HG03108 (cell line): ENCODE results near the gene KCNK7.
A peak's percentile ranks its signal among the peaks of the same experiment; 100 is the strongest.

Experiments
- ATAC-seq: cut with Tn5 transposase; IDR thresholded peaks from one replicate; pipeline ENCODE4 v1.9.1; 2021; ENCODE audit warnings: moderate library complexity; ENCODE audit not compliant: unreplicated experiment

The KCNK7 gene

DNA sequence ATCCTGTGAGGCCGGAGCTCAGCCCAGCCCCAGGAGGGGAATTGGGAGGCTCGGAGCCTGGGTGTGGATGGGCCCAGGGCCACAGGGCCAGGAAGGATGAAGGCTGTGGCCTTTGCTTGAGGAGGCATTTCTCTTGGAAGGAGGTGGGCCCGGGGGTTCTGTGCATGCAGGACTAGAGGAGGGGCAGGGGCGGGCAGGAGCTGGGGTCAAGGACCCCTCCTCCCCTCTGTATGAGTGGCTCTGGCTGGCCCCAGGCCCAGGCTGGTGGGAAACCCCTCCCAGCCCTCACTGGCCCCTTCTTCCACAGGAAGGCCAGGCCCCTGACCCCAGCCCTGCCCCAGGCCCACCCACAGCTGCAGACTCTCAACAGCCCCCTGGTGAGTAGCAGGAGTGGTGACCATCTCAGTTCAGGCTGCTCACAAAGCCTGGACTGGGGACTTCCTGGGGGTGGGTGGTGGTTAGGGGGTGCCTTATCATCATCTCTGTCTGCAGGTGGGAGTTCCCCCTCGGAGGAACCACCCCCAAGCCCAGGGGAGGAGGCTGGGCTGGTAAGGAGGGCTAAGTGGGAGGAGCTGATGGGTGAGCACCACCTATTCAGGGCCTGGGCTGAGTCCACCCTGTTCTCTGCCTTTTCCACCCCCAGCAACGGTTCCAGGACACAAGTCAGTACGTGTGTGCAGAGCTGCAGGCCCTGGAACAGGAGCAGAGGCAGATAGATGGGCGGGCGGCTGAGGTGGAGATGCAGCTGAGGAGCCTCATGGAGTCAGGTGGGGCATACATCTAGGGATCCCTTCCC lies 6.0 kb downstream of the KCNK7 start:
- no peak for ATAC-seq

DNA sequence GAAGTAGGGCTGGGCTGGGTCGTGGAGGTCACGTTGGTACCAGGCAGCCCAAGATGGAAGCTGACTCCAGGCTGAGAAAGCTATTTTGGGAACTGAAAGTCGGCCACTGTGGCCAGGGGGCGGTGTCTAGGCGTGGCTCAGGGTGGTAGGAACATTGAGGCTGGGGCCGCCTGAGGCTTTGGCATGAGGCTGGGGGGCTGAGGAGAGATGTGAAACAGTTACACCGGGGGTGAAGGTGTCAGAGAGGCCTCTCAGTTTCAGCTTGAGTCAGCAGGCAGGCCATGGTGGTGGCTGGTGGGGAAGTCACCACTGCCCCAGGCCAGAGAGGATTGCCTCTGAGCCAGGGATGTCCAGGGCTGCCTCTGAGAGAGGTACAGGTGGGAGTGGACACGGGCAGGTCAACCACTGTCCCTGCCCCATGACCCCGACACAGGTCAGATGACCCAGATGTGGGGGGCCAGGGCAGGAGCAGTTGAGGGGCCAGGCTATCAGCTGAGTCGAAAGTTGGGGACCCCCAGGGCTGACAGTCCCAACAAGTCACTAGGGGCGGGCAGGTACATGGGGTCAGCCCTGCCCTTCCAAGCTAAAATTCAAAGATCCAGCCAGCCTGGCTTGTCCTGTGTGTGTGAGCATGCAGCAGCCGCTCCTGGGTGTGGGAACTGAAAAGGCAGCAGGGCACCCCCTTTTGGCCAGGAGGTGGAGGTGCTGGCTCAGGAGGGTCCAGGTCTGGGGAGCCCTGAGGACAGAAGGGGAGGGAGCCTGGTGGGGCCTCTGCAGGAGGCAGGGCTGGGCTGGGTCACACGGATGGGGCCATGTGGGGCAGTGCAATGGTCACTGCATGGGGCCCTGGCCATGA lies 7.2 kb downstream of the KCNK7 start:
- peak; percentile 79 for ATAC-seq

DNA sequence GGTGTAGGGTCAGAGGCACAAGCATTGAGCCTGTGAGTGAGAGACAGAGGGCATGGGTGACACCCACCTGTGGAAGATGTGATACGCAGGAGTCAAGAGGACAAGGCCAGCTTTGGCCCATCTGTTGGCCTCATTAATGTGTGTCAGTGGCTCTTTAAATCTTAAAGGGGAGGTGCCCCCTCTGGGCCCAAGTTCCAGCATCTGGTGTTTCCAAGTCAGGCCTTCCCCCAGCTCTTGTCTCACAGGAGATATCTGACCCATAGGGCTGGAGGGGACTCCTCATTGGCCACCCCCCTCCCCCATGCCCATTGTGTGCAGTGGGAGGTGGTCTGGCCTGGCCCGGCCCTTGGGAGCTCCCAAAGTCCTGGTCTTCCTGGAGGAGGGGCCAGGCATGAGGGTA lies 8.9 kb downstream of the KCNK7 start:
- no peak for ATAC-seq

DNA sequence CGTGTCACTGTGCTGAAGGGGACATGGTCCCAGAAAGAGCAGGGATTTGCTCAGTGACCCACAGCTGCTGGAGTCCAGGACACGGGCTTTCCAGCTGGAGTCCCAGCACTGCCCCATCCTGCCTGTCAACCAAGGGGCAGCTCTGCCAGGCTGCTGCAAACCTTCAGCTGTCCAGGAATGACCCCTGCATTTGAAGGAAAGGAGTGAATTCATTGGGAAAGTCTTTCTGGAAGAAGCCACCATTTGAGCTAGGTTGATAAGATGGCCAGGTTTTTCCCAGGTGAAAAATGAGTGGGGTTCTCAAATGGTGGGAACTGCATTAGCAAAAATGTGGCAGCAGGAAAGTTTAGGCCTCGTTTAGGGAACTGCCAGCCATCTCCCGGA lies 9.4 kb downstream of the KCNK7 start:
- no peak for ATAC-seq

DNA sequence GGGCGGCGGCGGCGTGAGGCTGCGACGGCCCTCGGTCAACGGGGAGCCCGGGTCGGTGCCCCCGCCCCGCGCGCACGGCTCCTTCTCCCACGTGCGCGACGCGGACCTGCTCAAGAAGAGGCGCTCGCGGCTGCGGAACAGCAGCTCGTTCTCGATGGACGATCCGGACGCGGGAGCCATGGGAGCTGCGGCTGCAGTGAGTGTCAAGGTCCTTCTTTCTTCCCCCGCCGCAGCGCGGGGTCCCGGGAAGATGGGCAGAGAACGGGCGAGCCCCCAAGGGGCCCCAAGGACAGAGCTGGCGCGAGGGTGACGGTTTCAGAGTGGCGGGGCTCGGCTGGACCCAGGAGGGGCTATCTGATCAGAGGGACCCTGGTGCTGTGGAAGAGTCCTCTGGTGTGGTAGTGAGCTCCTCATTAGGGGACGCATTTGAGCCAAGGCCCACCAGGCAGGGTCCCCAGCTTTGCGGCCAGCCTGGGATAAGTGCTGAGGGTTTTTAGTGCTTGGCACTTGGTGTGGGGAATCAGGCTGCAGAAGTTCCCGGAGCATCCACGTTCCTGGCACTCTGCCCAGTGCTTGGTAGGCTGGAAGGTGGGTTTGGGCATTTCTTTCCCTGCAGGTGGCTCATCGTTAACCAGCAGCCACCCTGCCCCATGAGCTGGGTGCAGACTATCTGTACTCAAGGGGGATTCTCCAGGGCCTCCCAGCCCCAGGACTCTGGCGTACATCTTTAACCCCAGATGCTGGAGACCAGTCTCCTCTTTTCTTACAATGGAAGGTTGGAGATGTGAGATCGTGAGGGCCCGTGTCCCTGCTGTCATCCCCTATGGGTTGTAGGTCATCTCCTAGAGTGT lies 10.0 kb downstream of the KCNK7 start:
- no peak for ATAC-seq

DNA sequence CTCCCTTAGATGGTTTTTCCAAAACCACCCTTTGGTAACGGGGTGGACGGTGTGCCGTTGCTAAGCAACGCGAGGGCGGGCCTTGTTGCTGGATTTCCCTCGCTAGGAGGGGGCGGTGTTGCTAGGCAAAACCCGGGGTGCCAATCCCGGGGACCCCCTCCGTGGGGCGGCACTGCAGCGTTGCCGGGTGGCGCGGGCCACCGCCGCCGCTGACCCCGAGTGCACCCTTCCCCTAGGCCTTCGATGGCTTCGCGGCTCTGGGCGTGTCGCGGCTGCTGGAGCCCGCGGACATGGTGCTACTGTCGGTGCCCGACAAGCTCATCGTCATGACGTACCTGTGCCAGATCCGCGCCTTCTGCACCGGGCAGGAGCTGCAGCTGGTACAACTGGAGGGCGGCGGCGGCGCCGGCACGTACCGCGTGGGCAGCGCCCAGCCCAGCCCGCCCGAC lies 10.9 kb downstream of the KCNK7 start:
- ATAC-seq = no peak

DNA sequence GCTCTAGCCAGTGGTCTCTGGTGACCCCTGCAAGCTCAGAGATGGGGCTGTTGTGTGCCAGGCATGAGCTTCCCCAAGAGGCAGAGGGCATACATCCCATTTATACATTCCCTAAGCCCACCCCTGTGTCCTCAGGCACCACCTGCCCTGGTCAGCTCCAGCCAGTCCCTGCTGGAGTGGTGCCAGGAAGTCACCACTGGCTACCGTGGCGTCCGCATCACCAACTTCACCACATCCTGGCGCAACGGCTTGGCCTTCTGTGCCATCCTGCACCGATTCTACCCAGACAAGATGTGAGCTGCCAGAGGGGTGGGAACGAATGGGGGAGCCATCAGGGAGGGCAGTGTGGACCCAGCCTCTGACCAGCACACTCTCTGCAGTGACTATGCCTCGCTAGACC lies 11.5 kb downstream of the KCNK7 start:
- no peak for ATAC-seq

DNA sequence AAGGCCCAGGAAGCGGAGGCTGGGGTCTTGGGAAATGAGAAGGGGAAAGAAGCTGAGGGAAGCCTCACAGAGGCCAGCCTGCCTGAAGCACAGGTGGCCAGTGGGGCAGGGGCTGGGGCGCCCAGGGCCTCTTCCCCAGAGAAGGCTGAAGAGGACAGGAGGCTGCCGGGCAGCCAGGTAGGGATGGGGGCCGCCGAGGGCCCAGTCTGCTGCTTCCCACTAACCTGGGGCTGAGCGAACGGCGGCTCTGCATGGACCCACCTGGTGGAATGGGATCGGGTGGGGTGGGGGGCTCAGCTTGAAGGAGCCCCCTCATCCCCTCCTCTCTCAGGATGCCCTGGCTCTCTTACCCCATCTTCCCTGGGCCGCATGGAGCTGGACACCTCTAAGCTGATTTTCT lies 12.0 kb downstream of the KCNK7 start:
- ATAC-seq = no peak

DNA sequence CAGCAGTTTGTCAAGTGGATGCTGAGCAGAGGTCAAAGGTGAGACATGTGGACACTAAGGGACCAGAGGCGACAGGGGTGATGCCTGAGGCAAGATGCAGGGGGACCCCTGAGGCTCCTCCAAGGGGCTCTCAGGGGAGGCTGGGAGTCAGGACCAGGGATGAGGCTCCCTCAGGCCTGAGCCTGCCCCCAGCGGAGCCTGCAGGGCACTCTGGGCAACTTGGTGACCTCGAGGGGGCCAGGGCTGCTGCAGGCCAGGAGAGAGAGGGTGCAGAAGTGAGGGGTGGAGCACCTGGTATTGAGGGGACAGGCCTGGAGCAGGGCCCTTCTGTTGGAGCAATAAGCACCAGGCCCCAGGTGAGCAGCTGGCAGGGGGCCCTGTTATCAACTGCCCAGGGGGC lies 13.7 kb downstream of the KCNK7 start:
- ATAC-seq = no peak

DNA sequence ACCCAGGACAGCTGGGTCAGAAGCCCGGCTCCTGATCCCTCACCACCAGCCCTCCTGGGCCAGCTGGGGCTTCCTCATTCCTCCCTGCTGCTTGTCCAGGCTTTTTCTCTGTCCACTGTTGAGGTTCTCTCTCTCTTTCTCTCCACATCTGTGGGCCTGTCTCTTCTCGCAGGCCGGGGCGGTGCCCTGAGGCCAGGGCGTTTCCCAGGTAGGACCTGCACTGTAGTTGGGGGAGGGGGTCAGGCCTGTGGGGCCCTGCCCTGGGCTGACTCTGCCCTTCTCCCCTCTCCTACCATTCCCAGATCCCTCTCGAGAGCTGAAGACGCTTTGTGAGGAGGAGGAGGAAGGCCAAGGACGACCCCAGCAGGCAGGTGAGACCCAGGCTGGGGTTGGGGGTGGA lies 14.8 kb downstream of the KCNK7 start:
- ATAC-seq = no peak

DNA sequence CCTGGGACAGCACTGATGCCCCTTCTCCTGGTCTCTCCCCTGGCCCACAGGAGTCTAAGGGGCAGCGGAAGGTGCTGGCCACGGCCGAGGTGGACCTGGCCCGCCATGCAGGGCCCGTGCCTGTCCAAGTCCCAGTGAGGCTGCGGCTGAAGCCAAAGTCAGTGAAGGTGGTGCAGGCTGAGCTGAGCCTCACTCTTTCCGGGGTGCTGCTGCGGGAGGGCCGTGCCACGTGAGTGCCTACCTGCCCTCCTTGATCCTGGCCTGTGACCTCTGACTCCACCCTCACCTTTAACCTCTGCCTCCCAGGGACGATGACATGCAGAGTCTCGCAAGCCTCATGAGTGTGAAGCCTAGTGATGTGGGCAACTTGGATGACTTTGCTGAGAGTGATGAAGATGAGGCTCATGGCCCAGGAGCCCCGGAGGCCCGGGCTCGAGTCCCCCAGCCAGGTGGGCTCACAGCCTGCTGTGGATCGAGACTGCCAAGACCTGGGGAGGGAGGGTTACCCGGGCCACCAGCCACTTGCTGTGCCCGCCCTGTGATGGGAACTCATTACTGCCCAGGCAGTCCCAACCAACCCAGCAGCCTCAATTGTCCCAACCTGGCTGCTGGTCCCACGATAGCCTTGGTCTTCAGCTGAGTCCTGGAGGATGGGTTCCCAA lies 15.4 kb downstream of the KCNK7 start:
- ATAC-seq = no peak

DNA sequence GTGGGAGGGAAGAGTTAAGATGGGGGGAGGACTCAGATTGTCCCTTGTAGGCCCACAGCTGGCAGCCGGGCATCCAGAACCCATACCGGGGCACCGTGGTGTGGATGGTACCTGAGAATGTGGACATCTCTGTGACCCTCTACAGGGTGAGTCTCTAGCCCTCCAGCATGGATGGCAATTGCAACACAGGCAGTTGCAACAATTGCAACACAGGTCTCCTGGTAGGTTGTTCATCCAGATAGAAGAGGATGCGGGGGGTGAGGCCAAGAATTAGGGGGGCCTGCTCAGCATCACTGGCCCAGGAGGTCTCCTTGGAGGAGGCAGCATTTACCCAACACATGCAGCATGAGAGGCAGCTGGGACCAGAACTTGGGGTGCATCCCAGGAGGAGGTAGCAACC lies 16.3 kb downstream of the KCNK7 start:
- no peak for ATAC-seq

DNA sequence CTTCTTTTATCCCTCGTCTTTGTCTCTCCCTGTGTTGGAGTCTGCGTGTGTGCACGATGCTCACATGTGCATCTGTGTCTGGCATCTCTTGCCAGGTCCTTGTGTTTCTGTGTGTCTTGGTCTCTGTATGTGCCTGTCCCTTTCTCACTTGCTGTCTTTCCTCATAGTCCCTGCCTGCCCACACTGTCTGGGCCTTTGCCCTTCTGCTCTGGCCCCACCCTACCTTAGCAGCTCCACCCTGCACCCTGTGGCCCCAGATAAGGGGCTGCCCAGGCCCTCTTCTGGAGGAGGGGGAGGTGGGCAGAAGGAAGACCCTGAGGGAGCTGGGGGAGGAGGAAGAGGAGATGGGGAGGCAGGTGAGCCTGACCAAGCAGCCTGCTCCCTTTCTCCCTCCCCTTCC lies 16.9 kb downstream of the KCNK7 start:
- ATAC-seq = no peak

DNA sequence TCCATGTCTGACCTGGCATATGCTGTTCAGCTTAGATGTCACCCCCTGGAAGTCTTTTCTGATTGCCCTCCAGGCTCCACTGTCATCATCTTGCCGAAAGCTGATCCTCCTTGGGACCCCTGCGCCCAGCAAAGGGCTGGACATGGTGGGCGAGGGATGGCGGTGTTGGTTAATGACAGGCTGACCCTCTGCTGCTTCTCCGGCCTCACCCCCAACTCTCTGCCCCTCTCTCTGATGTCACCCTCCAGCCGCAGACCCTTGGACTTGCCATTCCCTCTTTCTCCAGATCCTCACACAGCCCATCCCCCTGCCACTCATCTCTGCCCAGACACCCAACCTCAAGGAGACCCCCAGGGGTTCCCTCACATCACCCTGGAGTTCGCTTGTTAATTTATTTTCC lies 17.5 kb downstream of the KCNK7 start:
- ATAC-seq = no peak

DNA sequence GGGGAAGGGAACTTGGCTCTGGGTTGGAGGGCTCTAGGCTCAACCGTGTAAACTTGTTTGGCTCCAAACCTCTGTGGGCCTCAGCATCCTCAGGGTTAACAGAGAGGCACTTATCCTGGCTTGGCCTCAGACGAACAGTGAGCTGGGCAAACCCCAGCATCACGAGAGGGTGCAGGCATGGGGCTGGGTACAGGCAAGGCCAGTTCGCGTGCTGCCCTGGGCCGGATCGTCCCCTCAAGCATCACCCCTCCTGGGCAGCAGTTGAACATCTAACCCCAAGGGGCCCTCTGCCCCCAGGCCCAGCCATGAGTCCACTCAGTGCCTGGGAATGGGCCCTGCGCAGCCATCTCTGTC lies 17.9 kb downstream of the KCNK7 start:
- ATAC-seq = no peak

DNA sequence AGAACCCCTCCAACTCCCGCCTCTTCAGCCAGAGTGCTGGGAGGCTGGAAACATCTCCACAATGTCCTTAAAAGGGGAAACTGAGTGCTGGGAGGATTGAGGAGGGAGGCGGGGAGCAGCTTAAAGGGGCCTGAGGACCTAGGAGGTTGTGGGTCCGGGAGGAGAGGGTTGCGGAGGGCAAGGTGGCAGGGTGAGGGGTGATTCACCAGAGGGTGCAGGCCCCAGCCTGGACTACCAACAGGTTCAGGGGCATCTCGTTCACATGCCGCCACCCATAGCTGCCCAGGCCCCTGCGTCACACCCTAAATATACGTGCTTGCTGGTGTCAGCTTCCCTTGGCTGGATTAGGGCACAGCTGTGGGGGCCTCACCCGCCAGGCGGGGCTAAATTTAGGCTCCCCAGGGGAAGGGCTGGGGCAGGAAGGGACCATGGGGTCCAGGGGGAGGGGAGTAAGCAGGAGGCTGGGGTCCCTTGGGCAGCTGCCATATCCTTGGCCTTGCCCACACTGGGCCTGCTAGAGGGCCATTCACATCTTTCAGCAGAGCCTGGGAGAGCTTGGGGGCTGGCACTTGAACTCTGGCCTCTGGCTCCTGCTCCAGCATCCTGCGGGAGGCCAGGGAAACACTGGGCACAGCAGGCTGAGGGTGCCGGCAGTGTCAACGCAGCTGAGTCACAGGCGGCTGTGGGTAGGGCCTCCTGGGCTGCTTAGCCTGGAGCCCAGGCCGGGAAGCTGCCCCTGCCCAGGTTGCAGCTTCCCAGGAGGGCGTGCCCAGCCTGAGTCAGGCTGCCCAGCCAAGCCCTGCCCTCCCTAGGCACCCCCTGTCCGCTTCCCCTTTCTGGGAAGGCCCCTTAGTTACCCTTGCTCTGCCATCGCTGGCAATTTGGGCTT lies 18.5 kb downstream of the KCNK7 start:
- no peak for ATAC-seq

DNA sequence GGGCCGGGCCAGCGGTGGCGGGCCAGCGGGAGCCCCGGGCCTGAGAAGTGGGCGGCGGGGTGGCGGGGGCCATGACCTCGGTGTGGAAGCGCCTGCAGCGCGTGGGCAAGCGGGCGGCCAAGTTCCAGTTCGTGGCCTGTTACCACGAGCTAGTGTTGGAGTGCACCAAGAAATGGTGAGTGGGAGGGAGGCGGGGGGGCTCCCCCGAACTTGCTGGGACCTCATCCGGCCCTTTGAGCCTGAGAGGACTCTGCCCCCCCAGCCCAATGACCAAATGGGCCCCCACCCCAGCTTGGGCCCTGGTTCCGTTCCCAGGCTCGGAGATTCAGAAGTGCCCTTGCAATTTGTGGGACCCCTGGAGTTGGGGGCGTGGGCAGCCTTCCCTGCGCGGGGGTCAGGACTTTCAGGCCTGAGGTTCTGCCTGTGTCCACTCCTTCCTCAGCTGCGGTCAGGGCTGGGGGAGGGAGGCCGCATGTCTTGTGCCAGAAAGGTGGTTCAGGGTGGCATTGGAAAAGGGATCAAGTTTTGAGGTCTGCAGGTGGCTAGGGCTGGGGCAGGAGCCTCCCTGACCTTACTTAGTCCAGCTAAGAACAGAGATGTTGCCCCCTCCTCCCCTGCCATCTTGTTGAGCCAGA lies 19.3 kb downstream of the KCNK7 start:
- ATAC-seq = no peak

DNA sequence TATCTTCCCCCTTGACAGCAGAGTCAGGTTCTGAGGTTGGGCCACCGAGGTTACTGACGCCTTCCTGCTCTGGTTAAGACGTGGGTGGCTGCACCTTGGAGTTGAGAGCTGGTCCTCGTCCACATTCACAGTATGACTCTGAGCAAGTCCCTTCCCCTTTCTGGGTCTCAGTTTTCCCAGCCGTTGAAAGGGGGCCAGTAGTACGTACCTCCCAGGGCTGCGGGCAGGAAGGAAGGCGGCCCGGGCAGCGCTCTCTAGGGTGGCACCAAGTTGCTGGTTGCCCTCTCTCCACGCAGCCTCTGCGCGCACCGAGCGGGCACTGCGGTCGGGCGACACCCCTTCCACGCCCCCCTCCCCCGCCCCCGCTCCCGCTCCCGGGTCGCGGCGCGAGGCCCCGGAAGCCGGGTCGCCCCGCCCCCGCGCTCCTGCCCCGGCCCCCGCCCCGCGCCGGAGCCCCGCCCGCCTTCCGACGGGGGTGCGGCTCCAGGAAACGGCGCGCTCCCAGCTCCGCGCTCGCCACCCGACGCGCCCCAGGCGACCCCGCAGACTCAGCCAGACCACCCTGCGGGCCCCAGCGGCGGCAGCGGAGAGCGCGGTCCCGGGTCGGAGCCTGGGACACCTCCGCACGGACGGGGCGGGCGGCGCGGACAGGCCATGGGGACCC lies 19.9 kb downstream of the KCNK7 start, which contains the start of gene EHBP1L1:
EHBP1L1 (plus strand) TSS at position 486 of the 664 bp plus-strand sequence. CDS start 250 bp downstream, outside the sequence.
- no peak for ATAC-seq
